Subcutaneous adipose tissue (tissue), 4 donors: ENCODE measurements around the gene UVRAG. TPM values are rescaled to one million over a fixed set of nuclear protein-coding genes. Genes with fewer than 3 reads are reported as not detected.

Experiments
- small RNA-seq: library from RNA; depleted of rRNA; stranded (forward); fragments of <200 nt; gene quantifications from one replicate; pipeline ENCODE3, GENCODE V24; 2016
- total RNA-seq, 4 donors: library from RNA; depleted of rRNA; stranded (reverse); fragments of >200 nt; gene quantifications; one replicate each; pipeline ENCODE4 v1.1.0, GENCODE V29; 2016
- TF ChIP-seq, protein P1 (sequence below): fragments of 450-650 bp; IDR thresholded peaks from one replicate; pipeline ENCODE4 v1.5.1; 2016; ENCODE audit warnings: low read depth, mild to moderate bottlenecking, control low read depth, antibody characterized with exemption, moderate library complexity

UVRAG gene
- total RNA-seq, 4 donors from 2014 or later, result 59.7 to 108 (median 93.7) TPM

DNA sequence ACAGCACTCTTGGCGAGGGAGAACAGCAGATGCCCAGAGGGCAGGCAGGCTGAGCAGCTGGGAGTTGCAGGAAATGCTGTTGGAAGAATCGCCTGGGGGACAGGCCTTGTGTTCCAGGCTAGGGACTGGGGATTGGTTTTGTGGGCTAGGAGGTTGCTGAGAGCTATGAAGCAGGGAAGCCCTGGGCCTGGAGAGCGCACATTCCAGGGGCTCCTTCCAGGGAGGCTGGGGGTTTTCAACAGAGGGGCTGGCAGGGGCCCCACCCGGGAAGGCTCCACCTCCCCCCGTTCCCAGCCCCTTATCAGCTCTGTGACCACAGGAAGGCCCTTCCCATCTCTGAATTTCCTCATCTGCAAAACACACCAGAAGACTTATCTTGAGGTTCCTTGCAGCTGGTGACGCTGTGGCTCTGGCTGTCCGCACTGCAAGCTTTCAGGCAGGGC lies 369.6 kb downstream of the UVRAG start:
- TF ChIP-seq, protein P1, sequence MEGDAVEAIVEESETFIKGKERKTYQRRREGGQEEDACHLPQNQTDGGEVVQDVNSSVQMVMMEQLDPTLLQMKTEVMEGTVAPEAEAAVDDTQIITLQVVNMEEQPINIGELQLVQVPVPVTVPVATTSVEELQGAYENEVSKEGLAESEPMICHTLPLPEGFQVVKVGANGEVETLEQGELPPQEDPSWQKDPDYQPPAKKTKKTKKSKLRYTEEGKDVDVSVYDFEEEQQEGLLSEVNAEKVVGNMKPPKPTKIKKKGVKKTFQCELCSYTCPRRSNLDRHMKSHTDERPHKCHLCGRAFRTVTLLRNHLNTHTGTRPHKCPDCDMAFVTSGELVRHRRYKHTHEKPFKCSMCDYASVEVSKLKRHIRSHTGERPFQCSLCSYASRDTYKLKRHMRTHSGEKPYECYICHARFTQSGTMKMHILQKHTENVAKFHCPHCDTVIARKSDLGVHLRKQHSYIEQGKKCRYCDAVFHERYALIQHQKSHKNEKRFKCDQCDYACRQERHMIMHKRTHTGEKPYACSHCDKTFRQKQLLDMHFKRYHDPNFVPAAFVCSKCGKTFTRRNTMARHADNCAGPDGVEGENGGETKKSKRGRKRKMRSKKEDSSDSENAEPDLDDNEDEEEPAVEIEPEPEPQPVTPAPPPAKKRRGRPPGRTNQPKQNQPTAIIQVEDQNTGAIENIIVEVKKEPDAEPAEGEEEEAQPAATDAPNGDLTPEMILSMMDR, result no peak

- TF ChIP-seq, protein P1, result no peak
Measured at GRCh38 chr11:76185511-76185910, 370.5 kb downstream of the UVRAG start.

DNA sequence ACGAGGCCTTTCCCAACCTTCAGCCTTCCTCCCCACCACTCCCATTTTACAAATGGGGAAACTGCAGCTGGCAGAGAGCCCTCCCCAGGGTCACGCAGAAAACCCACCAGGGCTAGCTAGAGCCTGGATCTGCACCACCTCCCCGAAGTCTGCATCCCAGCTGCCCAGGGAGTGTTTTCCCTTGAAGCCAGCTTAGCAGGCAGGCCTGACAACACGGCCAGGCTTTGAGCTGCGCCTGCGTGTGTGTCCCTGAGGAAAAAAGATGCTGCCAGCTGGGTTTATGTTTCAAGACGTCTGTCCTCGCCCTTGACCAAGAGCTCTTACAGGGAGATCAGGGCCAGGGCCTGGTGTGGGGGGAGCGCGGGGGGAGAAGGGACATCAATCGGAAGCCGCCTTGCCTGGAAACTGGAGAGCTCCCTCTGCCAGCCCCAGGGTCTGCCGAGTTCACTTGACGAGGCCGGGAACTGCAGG lies 371.0 kb downstream of the UVRAG start:
- TF ChIP-seq, protein P1, result no peak

- TF ChIP-seq, protein P1, result no peak
Measured at GRCh38 chr11:76186776-76187279, 371.8 kb downstream of the UVRAG start.

GRCh38 chr11:76188873-76189272 lies 373.9 kb downstream of the UVRAG start:
- TF ChIP-seq, protein P1, result no peak

GRCh38 chr11:76189682-76190081 lies 374.7 kb downstream of the UVRAG start:
- TF ChIP-seq, protein P1, result no peak

GRCh38 chr11:76190376-76190775 lies 375.4 kb downstream of the UVRAG start:
- TF ChIP-seq, protein P1, result no peak

Small RNA genes lying within 50 kb of the gene (small RNA-seq; reads per million reads assigned to genes)
- gene RF00019 (0.49 reads per million), gene RNA5SP344 (not detected)

Other genes starting within 250 kb of the UVRAG start
- 1 to 10 TPM; 2.0 to 5.1 (median 4.0) TPM for gene MAP6, start 146.2 kb upstream of the UVRAG start, total RNA-seq
- under 1 TPM in 1 of 4 donors, not detected in 3; 0.57 TPM for gene MOGAT2, start 97.4 kb upstream of the UVRAG start, total RNA-seq
- 100 to 1,000 TPM in 2 of 4 donors, 10 to 100 TPM in 2; 63.0 to 829 (median 89.6) TPM for gene DGAT2, start 46.4 kb upstream of the UVRAG start, total RNA-seq